Measurements from ENCODE around the gene SMCO4. TPM values are rescaled to one million over a fixed set of nuclear protein-coding genes. Genes with fewer than 3 reads are reported as not detected.

The SMCO4 gene
- total RNA-seq, 1 experiment from 2014 or later = 23.0 TPM

DNA sequence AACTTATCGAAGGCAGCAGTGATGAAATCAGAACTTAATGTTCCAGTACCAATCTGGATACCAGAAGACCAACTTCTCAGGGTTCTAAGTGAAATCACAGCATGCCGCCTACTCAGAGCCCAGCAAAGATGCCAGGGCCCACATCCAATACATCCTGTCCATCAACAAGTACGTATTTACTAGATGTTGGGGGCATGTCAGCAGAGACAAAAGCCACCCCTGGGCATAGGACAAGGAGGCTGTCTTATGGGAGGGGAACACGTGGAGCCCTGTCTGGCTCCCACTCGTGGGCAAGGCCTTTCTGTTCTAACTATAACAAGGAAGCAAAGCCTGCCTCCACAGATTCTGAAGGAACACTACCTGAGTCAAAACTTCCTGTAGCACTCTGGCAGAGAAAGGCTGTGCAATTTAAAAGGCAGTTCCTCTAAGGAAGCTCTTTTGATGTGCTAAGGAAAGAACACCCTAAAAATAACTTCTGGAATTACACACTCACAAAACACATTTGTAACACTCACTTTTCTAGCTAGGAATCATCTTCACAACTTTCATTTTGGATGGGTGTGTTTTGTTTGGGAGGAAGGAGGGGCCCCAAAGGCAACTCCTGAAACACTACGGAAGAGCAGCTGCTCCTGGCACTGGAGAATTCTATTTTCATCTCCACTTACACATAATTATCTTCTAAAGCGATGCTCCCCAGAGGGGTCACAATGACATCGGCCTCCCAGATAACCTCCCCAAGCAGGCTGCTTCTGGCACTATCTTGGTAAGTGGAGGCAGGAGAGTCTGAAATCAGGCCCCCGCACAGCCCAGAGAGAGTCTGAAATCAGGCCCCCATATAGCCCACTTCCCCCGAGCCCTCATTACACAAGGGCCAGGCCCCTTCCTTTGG, 14.2 kb downstream of the SMCO4 start:
- Histone ChIP-seq H4K20me1 (ENCODE audit: insufficient read depth) (no peaks in the 10 kb centered on the region), H3K4me1 (replicated peaks; ENCODE audit: insufficient read depth) (no peaks in the 10 kb centered on the region), H3K36me3 (ENCODE audit: low read depth) (no peaks in the 10 kb centered on the region), H3K4me2 (no peak overlapping the region), H2AFZ (no peak overlapping the region), H3K9me3 (ENCODE audit: insufficient read depth, low read depth) (no peaks in the 10 kb centered on the region), H3F3A (ENCODE audit: insufficient read depth, low read depth) (no peaks in the 10 kb centered on the region), H3K27me3 (ENCODE audit: insufficient read depth, low read depth) (no peaks in the 10 kb centered on the region), H3K9me2 (ENCODE audit: insufficient read depth) (no peaks in the 10 kb centered on the region), H3K79me2 (ENCODE audit: low read depth) (no peaks in the 10 kb centered on the region), H3K27ac (no peak overlapping the region), H3K4me3 (no peak overlapping the region)
- TF ChIP-seq EZH2 (IDR thresholded peaks at IDR 0.05; ENCODE audit: low read depth) (no peak), CTCF (conservative IDR thresholded peaks at IDR 0.05) (no peak)
- intact Hi-C loops (cut with micrococcal nuclease; ENCODE audit: unreplicated experiment) = no loop called here
- DNase-seq = no peak
- no TSS peak for BruUV-seq (replicated peaks)
- ChIA-PET POLR2A (ENCODE audit: unreplicated experiment) (no interaction called here), CTCF (no interaction called here)

DNA sequence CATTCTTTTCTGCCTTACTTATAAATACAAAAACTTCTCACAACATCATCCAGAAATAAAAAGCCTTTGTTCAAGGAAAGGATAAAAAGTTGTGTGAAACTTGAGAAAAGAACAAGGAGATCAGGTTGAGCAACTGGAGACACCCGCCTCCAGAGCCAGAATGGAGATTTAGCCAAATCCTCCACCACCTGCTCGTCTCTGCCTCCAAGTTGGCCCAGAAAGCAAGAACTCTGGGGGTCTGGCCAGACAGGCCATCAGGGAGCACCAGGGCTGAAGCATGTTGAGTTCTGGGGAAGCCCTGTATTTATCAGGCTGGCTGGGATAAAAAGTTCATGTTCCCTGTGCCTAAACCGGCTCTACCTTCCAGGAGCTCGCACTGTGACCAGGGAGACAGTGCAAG, 14.9 kb downstream of the SMCO4 start:
- H3K27ac ChIP-seq = no peak overlapping the region
- H3K9me2 ChIP-seq (ENCODE audit: insufficient read depth) = no peaks in the 10 kb centered on the region
- no peak overlapping the region for H2AFZ ChIP-seq
- intact Hi-C loops (cut with micrococcal nuclease; ENCODE audit: unreplicated experiment) = no loop called here
- no TSS peak for BruUV-seq (replicated peaks)
- no peaks in the 10 kb centered on the region for H3K27me3 ChIP-seq (ENCODE audit: insufficient read depth, low read depth)
- H4K20me1 ChIP-seq (ENCODE audit: insufficient read depth) = no peaks in the 10 kb centered on the region
- no peaks in the 10 kb centered on the region for H3K4me1 ChIP-seq (replicated peaks; ENCODE audit: insufficient read depth)
- no peaks in the 10 kb centered on the region for H3F3A ChIP-seq (ENCODE audit: insufficient read depth, low read depth)
- POLR2A ChIA-PET (ENCODE audit: unreplicated experiment) = no interaction called here
- H3K4me3 ChIP-seq = no peak overlapping the region
- no peak overlapping the region for H3K4me2 ChIP-seq
- H3K9me3 ChIP-seq (ENCODE audit: insufficient read depth, low read depth) = no peaks in the 10 kb centered on the region
- CTCF ChIA-PET = no interaction called here
- no peaks in the 10 kb centered on the region for H3K79me2 ChIP-seq (ENCODE audit: low read depth)
- no peaks in the 10 kb centered on the region for H3K36me3 ChIP-seq (ENCODE audit: low read depth)
- TF ChIP-seq EZH2 (IDR thresholded peaks at IDR 0.05; ENCODE audit: low read depth) (no peak), CTCF (conservative IDR thresholded peaks at IDR 0.05) (no peak)
- DNase-seq = no peak

DNA sequence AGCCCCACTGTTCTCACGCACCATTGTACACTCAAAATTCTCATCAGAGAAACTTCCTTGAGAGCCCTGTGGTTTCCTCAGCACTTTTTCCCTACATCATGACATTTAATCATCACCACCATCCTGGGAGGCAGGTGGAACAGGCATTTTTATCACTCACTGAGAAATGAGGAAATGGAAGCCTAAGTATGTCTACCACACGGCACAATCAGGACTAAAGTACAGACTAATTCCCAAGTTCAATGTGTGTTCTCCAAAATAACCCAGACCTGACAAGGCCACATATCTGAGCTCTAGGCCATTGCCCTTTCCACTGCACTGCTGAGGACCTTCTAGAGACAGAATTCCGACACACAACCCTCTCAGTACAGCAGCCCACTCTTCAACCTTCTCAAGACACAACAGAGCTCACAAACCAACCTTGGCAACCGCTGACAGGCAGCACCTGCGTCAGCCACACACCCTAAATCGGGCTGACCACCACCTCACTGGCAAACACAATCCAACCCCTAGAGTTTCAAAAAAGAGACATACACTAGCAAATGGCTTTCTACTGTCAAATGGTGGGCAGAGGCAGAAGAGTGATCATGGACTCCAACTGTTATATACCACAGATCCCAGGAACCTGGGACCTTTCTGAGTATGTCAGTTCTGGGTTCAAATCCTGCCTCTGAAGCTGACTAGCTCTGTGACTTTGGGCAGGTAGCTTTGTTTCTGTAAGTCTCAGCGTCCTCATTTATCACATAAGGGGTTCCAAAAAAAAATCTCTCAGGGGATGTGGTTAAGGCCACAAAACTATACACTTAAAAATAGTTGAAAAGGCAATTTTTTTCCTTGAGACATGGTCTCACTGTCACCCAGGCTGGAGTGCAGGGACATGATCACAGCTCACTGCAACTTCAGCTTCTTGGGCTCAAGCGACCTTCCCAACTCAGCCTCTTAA, 16.3 kb downstream of the SMCO4 start:
- no peak overlapping the region for H3K4me2 ChIP-seq
- H2AFZ ChIP-seq = no peak overlapping the region
- no peaks in the 10 kb centered on the region for H3K79me2 ChIP-seq (ENCODE audit: low read depth)
- TF ChIP-seq CTCF (conservative IDR thresholded peaks at IDR 0.05) = no peak
- H3K27me3 ChIP-seq (ENCODE audit: insufficient read depth, low read depth) = no peaks in the 10 kb centered on the region
- H3K9me2 ChIP-seq (ENCODE audit: insufficient read depth) = no peaks in the 10 kb centered on the region
- intact Hi-C loops (cut with micrococcal nuclease; ENCODE audit: unreplicated experiment) = no loop called here
- ChIA-PET POLR2A (ENCODE audit: unreplicated experiment) (no interaction called here), CTCF (interaction anchor here (0.6 kb wide), 1 partner anchor 126 kb away, joined by 3 read pairs; no protein-coding TSS in a partner anchor)
- no peak overlapping the region for H3K27ac ChIP-seq
- DNase-seq = no peak
- H3K36me3 ChIP-seq (ENCODE audit: low read depth) = no peaks in the 10 kb centered on the region
- no peaks in the 10 kb centered on the region for H3F3A ChIP-seq (ENCODE audit: insufficient read depth, low read depth)
- H4K20me1 ChIP-seq (ENCODE audit: insufficient read depth) = no peaks in the 10 kb centered on the region
- H3K4me3 ChIP-seq = no peak overlapping the region
- no peaks in the 10 kb centered on the region for H3K4me1 ChIP-seq (replicated peaks; ENCODE audit: insufficient read depth)
- BruUV-seq (replicated peaks) = no TSS peak
- H3K9me3 ChIP-seq (ENCODE audit: insufficient read depth, low read depth) = no peaks in the 10 kb centered on the region
